ENCODE results near the gene NR2C2AP.
"Not testable (repeated sequence)": the region's sequence is repeated elsewhere in the genome, so short reads cannot be mapped to it uniquely, and the experiment has no call there.

Gene NR2C2AP

GRCh38 chr19:19181488-19181998 is 21.7 kb downstream of the NR2C2AP start:
- no peak for DNase-seq (ENCODE audit: low spot score)

GRCh38 chr19:19179548-19180441 is 23.4 kb downstream of the NR2C2AP start:
- no peak for DNase-seq (ENCODE audit: low spot score)

- DNase-seq (ENCODE audit: low spot score): no peak
Observed at GRCh38 chr19:19176950-19177349, 26.3 kb downstream of the NR2C2AP start.

- DNase-seq (ENCODE audit: low spot score): not testable (repeated sequence)
Observed at GRCh38 chr19:19173243-19173642, 30.0 kb downstream of the NR2C2AP start.

GRCh38 chr19:19171821-19172532 is 31.2 kb downstream of the NR2C2AP start:
- DNase-seq (ENCODE audit: low spot score): no peak

GRCh38 chr19:19170873-19171672 is 32.1 kb downstream of the NR2C2AP start:
- no peak for DNase-seq (ENCODE audit: low spot score)

GRCh38 chr19:19170053-19170872 is 33.0 kb downstream of the NR2C2AP start, which contains the start of gene MEF2B:
TSS of gene MEF2B (minus strand) at chr19:19170263. CDS start at chr19:19150735, 19,528 bp downstream.
- peak; percentile 62 for DNase-seq (ENCODE audit: low spot score)

GRCh38 chr19:19169236-19170052 is 33.8 kb downstream of the NR2C2AP start:
- no peak for DNase-seq (ENCODE audit: low spot score)

- no peak for DNase-seq (ENCODE audit: low spot score)
Observed at GRCh38 chr19:19167612-19168011, 35.6 kb downstream of the NR2C2AP start.

GRCh38 chr19:19165396-19165795 is 37.8 kb downstream of the NR2C2AP start:
- no peak for DNase-seq (ENCODE audit: low spot score)

GRCh38 chr19:19162495-19162894 is 40.7 kb downstream of the NR2C2AP start:
- no peak for DNase-seq (ENCODE audit: low spot score)

GRCh38 chr19:19160461-19161035 is 42.7 kb downstream of the NR2C2AP start:
- DNase-seq (ENCODE audit: low spot score): no peak

GRCh38 chr19:19159534-19159933 is 43.7 kb downstream of the NR2C2AP start:
- DNase-seq (ENCODE audit: low spot score): no peak

- no peak for DNase-seq (ENCODE audit: low spot score)
Observed at GRCh38 chr19:19157808-19158207, 45.4 kb downstream of the NR2C2AP start.

- no peak for DNase-seq (ENCODE audit: low spot score)
Observed at GRCh38 chr19:19155495-19156219, 47.6 kb downstream of the NR2C2AP start.

GRCh38 chr19:19154768-19155494 is 48.3 kb downstream of the NR2C2AP start:
- DNase-seq (ENCODE audit: low spot score): no peak

GRCh38 chr19:19152668-19153384 is 50.4 kb downstream of the NR2C2AP start:
- DNase-seq (ENCODE audit: low spot score): no peak

GRCh38 chr19:19151418-19151817 is 51.8 kb downstream of the NR2C2AP start:
- no peak for DNase-seq (ENCODE audit: low spot score)

Data from CD4-positive, alpha-beta T cell treated with Interleukin-2 at 100 ng/mL for 4 hours (primary cell).